ENCODE results near the gene FGGY.
"Not testable (repeated sequence)": the region's sequence is repeated elsewhere in the genome, so short reads cannot be mapped to it uniquely, and the experiment has no call there.

Gene FGGY

GRCh38 chr1:59285691-59286090, 11.2 kb upstream of the FGGY start:
- DNase-seq (ENCODE audit: low spot score) = no peak
- FAIRE-seq = no peak

- no peak for DNase-seq (ENCODE audit: low spot score)
- no peak for FAIRE-seq
Observed at GRCh38 chr1:59288046-59288445, 8.8 kb upstream of the FGGY start.

GRCh38 chr1:59289570-59289969, 7.3 kb upstream of the FGGY start:
- FAIRE-seq = no peak
- no peak for DNase-seq (ENCODE audit: low spot score)

GRCh38 chr1:59290193-59290949, 6.5 kb upstream of the FGGY start:
- FAIRE-seq = peak; percentile 12
- DNase-seq (ENCODE audit: low spot score) = peak; percentile 46

- no peak for DNase-seq (ENCODE audit: low spot score)
- no peak for FAIRE-seq
Observed at GRCh38 chr1:59291561-59291960, 5.3 kb upstream of the FGGY start.

GRCh38 chr1:59292562-59292961, 4.3 kb upstream of the FGGY start:
- no peak for FAIRE-seq
- no peak for DNase-seq (ENCODE audit: low spot score)

GRCh38 chr1:59293206-59293605, 3.7 kb upstream of the FGGY start:
- no peak for DNase-seq (ENCODE audit: low spot score)
- FAIRE-seq = no peak

- DNase-seq (ENCODE audit: low spot score) = no peak
- no peak for FAIRE-seq
Observed at GRCh38 chr1:59293849-59294248, 3.0 kb upstream of the FGGY start.

GRCh38 chr1:59294423-59294822, 2.5 kb upstream of the FGGY start:
- FAIRE-seq = no peak
- no peak for DNase-seq (ENCODE audit: low spot score)

GRCh38 chr1:59295618-59296017, 1.3 kb upstream of the FGGY start:
- DNase-seq (ENCODE audit: low spot score) = no peak
- no peak for FAIRE-seq

- FAIRE-seq (no peak), DNase-seq (ENCODE audit: low spot score) (no peak)
Observed at GRCh38 chr1:59298026-59298583, 1.2 kb downstream of the FGGY start.

- DNase-seq (ENCODE audit: low spot score) (peak; percentile 56), FAIRE-seq (no peak)
Observed at GRCh38 chr1:59298710-59299346, 1.9 kb downstream of the FGGY start.

- not testable (repeated sequence) for FAIRE-seq; DNase-seq (ENCODE audit: low spot score)
Observed at GRCh38 chr1:59299670-59300069, 2.8 kb downstream of the FGGY start.

GRCh38 chr1:59302297-59302696, 5.4 kb downstream of the FGGY start:
- DNase-seq (ENCODE audit: low spot score) = no peak
- FAIRE-seq = no peak

- no peak for FAIRE-seq
- no peak for DNase-seq (ENCODE audit: low spot score)
Observed at GRCh38 chr1:59302871-59303270, 6.0 kb downstream of the FGGY start.

- FAIRE-seq = no peak
- no peak for DNase-seq (ENCODE audit: low spot score)
Observed at GRCh38 chr1:59305188-59305587, 8.3 kb downstream of the FGGY start.

- no peak for FAIRE-seq
Observed at GRCh38 chr1:59307591-59307990, 10.7 kb downstream of the FGGY start.

GRCh38 chr1:59308839-59309238, 11.9 kb downstream of the FGGY start:
- no peak for DNase-seq (ENCODE audit: low spot score)
- peak; percentile 64 for FAIRE-seq

More at GRCh38 chr1:59307591-59307990, 10.7 kb downstream of the FGGY start:
- no peak for DNase-seq (ENCODE audit: low spot score)

GRCh38 chr1:59309392-59309791, 12.5 kb downstream of the FGGY start:
- FAIRE-seq (no peak), DNase-seq (ENCODE audit: low spot score) (no peak)

- FAIRE-seq (no peak), DNase-seq (ENCODE audit: low spot score) (no peak)
Observed at GRCh38 chr1:59309795-59310548, 13.1 kb downstream of the FGGY start.

- no peak for DNase-seq (ENCODE audit: low spot score)
- no peak for FAIRE-seq
Observed at GRCh38 chr1:59310549-59311250, 13.8 kb downstream of the FGGY start.
